SK-N-SH treated with all-trans-retinoic acid at 6 μM for 48 hours (cell line): ENCODE results near the gene UTF1.

Source experiments
- ATAC-seq: fragments of 200-7000 bp; cut with Tn5 transposase; 3 replicates; pipeline ENCODE4 v1.9.1; 2020; ENCODE audit warnings: mild to moderate bottlenecking, moderate library complexity
- BACH2 ChIP-seq: fragments of 250-450 bp; sonication (Bioruptor Pico); IDR thresholded peaks from 2 replicates; pipeline ENCODE4 v1.9.0; 2021; ENCODE audit warnings: mild to moderate bottlenecking, borderline replicate concordance
- CREB5 ChIP-seq: fragments of 250-450 bp; sonication (Bioruptor Pico); IDR thresholded peaks from 2 replicates; pipeline ENCODE4 v1.5.1; 2020; ENCODE audit warnings: low read depth, mild to moderate bottlenecking, moderate library complexity
- CSDC2 ChIP-seq: fragments of 250-450 bp; sonication (Bioruptor Pico); IDR thresholded peaks from 2 replicates; pipeline ENCODE4 v1.5.0; 2020; ENCODE audit warnings: mild to moderate bottlenecking, moderate library complexity
- CSRNP3 ChIP-seq: fragments of 250-450 bp; sonication (Bioruptor Pico); IDR thresholded peaks from 2 replicates; pipeline ENCODE4 v1.5.1; 2021; ENCODE audit warnings: mild to moderate bottlenecking, moderate library complexity
- GLIS3 ChIP-seq: fragments of 250-450 bp; sonication (Bioruptor Pico); IDR thresholded peaks from 2 replicates; pipeline ENCODE4 v1.5.0; 2020; ENCODE audit warnings: mild to moderate bottlenecking, moderate library complexity
- ISL1 ChIP-seq: fragments of 250-450 bp; sonication (Bioruptor Pico); IDR thresholded peaks from 2 replicates; pipeline ENCODE4 v2.1.2; 2022; ENCODE audit warnings: mild to moderate bottlenecking, moderate library complexity
- OSR1 ChIP-seq: fragments of 250-450 bp; sonication (Bioruptor Pico); IDR thresholded peaks from 2 replicates; pipeline ENCODE4 v1.8.0; 2022; ENCODE audit warnings: moderate library complexity, mild to moderate bottlenecking, inconsistent platforms
- PATZ1 ChIP-seq: fragments of 250-450 bp; sonication (Bioruptor Pico); IDR thresholded peaks from 2 replicates; pipeline ENCODE4 v1.8.0; 2020; ENCODE audit warnings: mild to moderate bottlenecking, moderate library complexity, borderline replicate concordance
- POU6F1 ChIP-seq: fragments of 250-450 bp; sonication (Bioruptor Pico); IDR thresholded peaks from 2 replicates; pipeline ENCODE4 v1.8.0; 2021; ENCODE audit warnings: low read depth, mild to moderate bottlenecking, moderate library complexity, borderline replicate concordance
- PPARA ChIP-seq: fragments of 250-450 bp; sonication (Bioruptor Pico); IDR thresholded peaks from 2 replicates; pipeline ENCODE4 v1.5.0; 2020; ENCODE audit warnings: mild to moderate bottlenecking, borderline replicate concordance
- SNAI2 ChIP-seq: fragments of 250-450 bp; sonication (Bioruptor Pico); IDR thresholded peaks from 2 replicates; pipeline ENCODE4 v1.5.0; 2020; ENCODE audit warnings: mild to moderate bottlenecking, moderate library complexity
- TCF4 ChIP-seq: fragments of 250-450 bp; sonication (Bioruptor Pico); IDR thresholded peaks from 2 replicates; pipeline ENCODE4 v1.8.0; 2021; ENCODE audit warnings: mild to moderate bottlenecking, moderate library complexity, borderline replicate concordance
- TOX ChIP-seq: fragments of 250-450 bp; sonication (Bioruptor Pico); IDR thresholded peaks from 2 replicates; pipeline ENCODE4 v1.8.0; 2021; ENCODE audit warnings: mild to moderate bottlenecking, moderate library complexity, borderline replicate concordance
- TSHZ2 ChIP-seq: fragments of 250-450 bp; sonication (Bioruptor Pico); IDR thresholded peaks from 2 replicates; pipeline ENCODE4 v1.5.0; 2020; ENCODE audit warnings: mild to moderate bottlenecking, moderate library complexity
- ZFP3 ChIP-seq: fragments of 250-450 bp; sonication (Bioruptor Pico); IDR thresholded peaks from 2 replicates; pipeline ENCODE4 v1.5.0; 2020; ENCODE audit warnings: mild to moderate bottlenecking, moderate library complexity
- ZFP30 ChIP-seq: fragments of 450-650 bp; formaldehyde crosslinking; IDR thresholded peaks from 2 replicates; pipeline ENCODE4 v1.5.0; 2022; ENCODE audit warnings: mild to moderate bottlenecking, moderate library complexity
- ZNF565 ChIP-seq: fragments of 450-650 bp; formaldehyde crosslinking; conservative IDR thresholded peaks from 2 replicates; pipeline ENCODE4 v1.5.0; 2020; ENCODE audit warnings: low read depth, mild to moderate bottlenecking, moderate library complexity
- ZNF70 ChIP-seq: fragments of 450-650 bp; formaldehyde crosslinking; IDR thresholded peaks from 2 replicates; pipeline ENCODE4 v1.5.0; 2020; ENCODE audit warnings: mild to moderate bottlenecking, moderate library complexity
- ZNF8 ChIP-seq: fragments of 450-650 bp; formaldehyde crosslinking; IDR thresholded peaks from 2 replicates; pipeline ENCODE4 v1.5.0; 2020; ENCODE audit warnings: mild to moderate bottlenecking, moderate library complexity

The UTF1 gene

GRCh38 chr10:133276435-133277201 lies 46.6 kb downstream of the UTF1 start, which contains the start of gene ADAM8:
ADAM8 (minus strand) TSS chr10:133276868; CDS start chr10:133276817, 51 bp downstream.
- peak; percentile 45 for ATAC-seq
- no peak for TF ChIP-seq ZNF565 (CRISPR knock-in tag)
- TF ChIP-seq ZNF8 (CRISPR knock-in tag), result no peak
- TF ChIP-seq ZNF70, result no peak
- no peak for TF ChIP-seq TOX (CRISPR knock-in tag)

GRCh38 chr10:133277277-133277992 lies 47.4 kb downstream of the UTF1 start:
- no peak; the same call in 2 of the 3 replicates for ATAC-seq
- no peak for TF ChIP-seq CSDC2 (CRISPR knock-in tag)
- no peak for TF ChIP-seq ZNF8 (CRISPR knock-in tag)
- TF ChIP-seq TOX (CRISPR knock-in tag), result no peak
- TF ChIP-seq ZNF565 (CRISPR knock-in tag), result no peak
- no peak for TF ChIP-seq CSRNP3 (CRISPR knock-in tag)

- no peak for TF ChIP-seq ZNF565 (CRISPR knock-in tag)
- no peak for TF ChIP-seq TCF4
- no peak for TF ChIP-seq OSR1
- no peak for TF ChIP-seq GLIS3 (CRISPR knock-in tag)
- no peak for TF ChIP-seq ZNF70
- no peak for TF ChIP-seq BACH2
- no peak for TF ChIP-seq POU6F1 (CRISPR knock-in tag)
- TF ChIP-seq ZFP30, result no peak
- TF ChIP-seq PPARA (CRISPR knock-in tag), result no peak
- TF ChIP-seq CREB5 (CRISPR knock-in tag), result no peak
- no peak for TF ChIP-seq ZFP3 (CRISPR knock-in tag)
- no peak for TF ChIP-seq SNAI2
- TF ChIP-seq TSHZ2 (CRISPR knock-in tag), result no peak
- TF ChIP-seq ZNF8 (CRISPR knock-in tag), result no peak
- no peak for TF ChIP-seq ISL1 (CRISPR knock-in tag)
- TF ChIP-seq PATZ1 (CRISPR knock-in tag), result no peak
- TF ChIP-seq CSDC2 (CRISPR knock-in tag), result no peak
- no peak for ATAC-seq
Measured at GRCh38 chr10:133277993-133278576, 48.1 kb downstream of the UTF1 start.
